HG03025 (cell line): ENCODE results near the gene TMCC1.

Source experiments
- ATAC-seq: cut with Tn5 transposase; IDR thresholded peaks from one replicate; pipeline ENCODE4 v1.9.1; 2021; ENCODE audit warnings: mild to moderate bottlenecking, moderate library complexity; ENCODE audit not compliant: unreplicated experiment, low FRiP score

TMCC1 gene

DNA sequence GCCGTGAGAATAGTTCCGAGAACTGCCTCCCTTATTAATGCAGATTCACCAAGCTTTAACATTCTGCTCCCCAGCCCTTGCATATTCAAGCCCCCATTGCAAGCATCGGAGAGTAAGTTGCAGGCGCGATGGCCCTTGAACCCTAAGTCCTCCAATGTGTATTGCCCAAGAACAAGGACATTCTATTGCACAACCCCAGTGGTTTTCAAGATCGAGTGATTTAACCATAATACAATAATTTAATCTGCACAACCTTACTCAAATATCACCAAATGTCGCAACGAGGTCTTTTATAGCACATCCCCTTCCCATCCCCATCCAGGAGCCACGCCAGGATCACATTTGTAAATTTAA lies 265.4 kb downstream of the TMCC1 start:
- ATAC-seq: no peak

DNA sequence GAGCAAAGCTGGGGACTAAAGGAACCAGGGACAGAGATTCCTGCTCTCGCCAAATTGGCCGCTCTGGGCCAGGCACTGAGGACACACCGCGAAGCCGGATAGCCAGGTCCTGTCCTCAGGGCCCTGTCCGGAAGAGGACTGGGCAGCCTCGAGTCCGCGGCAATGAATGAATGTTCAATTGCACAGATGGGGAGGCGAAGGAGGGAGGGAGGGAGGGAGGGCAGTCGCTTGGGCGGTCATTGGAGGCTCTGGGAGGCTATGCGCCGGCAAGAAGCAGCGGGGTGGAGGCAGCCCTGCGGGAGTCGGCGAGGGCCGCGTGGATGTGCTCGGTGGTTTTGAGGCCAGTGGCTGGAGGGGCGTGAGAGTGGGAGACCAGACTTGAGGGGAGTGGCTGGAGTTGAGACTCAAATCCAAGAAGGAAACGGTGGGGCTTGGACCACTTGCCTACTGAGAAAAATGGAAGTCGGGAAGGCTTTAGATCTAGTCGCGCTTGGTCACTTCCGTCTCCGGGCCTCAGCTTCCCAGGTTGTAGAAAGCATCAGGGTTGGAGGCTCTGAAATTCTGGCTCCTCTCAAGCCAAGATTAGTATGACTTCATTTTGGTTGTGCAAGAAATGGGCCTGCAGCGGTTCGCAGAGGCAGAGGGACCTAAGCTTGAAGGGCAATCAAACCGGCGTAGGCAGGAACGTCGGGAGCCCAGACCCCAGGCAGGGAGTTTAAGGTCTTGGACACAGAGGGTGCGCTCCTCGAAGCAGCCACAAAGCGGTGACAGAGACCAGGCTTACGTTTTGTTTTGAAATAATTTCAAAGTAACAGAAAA lies 266.0 kb downstream of the TMCC1 start:
- peak; percentile 20 for ATAC-seq

DNA sequence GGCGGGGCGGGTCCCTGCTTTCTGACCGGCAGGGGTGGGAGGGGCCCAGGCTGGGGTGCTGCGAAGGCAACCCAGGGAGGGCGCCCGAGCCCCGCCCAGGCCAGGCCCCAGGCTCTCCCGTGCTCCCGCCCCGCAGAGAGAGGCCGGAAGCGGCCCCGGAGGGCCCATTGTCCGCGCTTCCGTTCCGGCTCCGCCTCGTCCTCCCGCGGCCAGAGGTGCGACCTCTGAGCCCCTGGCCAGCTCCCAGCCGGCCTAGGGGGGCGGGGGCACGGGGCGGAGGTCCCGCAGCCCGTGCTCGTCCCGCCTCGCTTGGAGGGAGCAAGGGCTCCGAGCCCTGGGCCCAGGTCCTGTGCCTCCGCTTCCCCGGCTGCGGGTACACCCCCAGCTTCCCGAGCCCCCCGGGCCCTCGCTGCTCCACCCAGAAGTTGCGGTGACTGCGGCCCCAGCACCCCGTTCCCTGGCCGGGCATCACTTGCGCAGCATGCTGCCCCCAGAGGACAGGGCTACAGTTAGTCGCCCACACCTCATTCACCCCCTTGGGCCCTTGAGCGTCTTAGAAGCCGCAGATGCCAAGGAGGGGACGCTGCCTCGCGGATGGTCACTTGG lies 266.7 kb downstream of the TMCC1 start:
- ATAC-seq: peak; percentile 66

DNA sequence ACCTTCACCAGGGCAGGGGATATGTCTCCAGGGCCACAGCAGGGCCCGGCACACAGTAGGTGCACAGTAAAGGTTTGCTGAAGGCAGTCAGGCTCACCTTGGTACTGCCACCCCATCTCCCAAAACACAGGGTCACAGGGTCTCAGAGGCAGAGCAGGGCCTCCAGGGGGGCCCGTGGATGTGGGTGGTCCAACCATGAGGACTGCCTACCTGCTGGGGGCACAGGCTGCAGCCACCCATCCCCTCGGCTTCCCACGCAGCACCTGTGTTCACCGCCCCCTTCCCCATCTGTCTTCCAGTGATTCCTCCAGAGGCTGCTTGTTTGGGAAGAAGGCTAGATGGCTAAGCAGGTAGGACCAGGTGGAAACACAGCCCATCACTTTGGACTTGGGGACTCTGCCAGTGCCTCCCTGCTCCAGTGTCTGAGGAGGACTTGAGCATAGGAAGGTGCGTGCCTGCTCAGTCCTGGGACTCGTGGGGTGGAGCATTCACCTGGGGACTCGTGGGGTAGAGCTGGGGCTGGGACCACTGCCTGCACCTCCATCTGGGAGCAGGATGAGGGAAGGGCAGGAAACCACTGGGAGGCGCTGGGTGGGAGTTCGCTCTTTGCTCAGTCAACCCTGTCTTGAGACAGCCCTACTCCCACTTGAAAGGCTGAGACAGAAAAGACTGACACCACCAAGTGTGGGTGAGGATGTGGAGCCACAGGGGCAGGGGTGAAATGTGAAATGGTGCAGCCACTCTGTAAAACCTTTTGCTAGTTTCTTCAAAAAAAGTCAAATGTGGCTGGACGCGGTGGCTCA lies 268.2 kb downstream of the TMCC1 start:
- no peak for ATAC-seq

DNA sequence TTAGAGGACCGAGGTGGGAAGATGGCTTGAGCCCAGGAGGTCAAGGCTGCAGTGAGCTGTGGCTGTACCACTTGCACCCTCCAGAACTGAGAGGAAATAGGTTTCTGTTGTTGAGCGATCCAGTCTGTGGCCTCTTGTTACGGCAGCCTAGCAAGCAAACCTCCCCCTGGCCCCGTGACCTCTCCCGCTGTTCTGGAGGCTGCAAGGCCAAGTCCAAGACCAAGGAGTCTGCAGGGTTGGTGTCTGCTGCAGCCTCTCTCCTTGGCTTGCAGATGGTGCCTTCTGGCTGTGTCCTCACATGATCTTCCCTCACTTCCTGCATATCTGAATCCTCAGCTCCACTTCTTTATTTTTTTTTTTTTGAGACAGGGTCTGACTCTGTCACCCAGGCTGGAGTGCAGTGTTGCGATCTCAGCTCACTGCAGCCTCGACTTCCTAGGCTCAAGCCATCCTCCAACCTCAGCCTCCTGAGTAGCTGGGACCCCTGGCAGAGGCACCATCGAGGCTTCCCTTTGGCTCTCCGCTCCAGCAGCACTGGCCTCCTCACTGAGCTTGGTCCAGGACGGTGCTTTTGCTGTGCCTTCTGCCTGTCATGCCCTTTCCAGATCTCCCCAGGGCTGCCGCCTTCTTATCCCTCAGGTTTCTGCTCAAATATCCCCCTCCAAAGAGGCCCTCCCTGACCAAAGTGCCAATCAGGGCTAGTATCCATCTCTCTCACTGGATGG lies 269.0 kb downstream of the TMCC1 start:
- ATAC-seq: no peak

DNA sequence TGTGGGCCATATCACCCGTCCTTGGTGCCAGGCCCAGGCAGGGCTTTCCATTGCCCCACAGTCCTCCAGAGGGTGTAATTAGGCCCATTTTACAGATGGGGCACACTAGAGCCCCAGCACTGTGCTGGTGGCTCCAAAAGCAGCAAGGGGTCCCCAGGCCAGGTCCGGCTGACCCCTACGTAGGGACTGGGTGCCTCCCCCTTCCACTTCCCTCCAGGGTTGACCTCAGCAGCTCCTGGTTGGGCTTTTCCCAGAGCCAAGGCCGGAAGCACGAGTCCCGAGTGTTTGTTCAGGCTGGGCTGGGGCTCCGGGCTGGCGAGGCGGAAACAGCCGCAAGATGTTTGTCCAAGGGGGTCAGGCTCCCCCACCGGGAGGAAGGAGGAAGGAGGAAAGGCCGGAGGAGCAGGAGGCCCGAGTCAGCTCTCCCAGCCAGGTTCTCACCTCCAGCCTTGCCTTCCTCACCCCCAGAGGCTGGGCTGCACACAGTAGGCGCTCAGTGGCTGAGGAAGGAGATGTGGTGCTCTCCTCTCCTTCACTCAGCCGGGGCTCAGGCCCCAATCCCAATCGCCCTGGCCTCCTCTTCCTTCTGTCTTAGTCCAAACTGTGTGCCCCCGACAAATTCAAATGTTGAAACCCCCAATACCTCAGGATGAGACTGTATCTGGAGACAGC lies 269.9 kb downstream of the TMCC1 start:
- no peak for ATAC-seq

DNA sequence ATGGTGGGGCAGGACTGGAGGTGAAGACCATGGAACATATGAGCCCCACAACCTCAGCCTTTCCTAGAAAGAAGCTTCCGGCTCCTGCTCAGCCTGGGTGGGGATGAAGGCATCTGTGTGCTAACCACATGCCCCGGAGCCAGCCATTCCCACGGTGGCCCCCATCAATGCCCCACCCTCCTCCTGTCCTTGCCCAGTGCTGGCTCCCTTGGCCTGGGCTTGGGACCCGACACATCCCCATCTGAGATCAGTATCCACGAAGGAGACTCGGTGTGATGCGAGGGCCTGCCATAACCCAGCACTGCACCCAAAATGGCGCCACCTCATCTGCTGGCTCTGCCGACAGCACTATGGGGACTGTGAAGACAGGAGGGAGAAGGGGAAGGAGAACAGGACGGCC lies 270.6 kb downstream of the TMCC1 start:
- no peak for ATAC-seq

DNA sequence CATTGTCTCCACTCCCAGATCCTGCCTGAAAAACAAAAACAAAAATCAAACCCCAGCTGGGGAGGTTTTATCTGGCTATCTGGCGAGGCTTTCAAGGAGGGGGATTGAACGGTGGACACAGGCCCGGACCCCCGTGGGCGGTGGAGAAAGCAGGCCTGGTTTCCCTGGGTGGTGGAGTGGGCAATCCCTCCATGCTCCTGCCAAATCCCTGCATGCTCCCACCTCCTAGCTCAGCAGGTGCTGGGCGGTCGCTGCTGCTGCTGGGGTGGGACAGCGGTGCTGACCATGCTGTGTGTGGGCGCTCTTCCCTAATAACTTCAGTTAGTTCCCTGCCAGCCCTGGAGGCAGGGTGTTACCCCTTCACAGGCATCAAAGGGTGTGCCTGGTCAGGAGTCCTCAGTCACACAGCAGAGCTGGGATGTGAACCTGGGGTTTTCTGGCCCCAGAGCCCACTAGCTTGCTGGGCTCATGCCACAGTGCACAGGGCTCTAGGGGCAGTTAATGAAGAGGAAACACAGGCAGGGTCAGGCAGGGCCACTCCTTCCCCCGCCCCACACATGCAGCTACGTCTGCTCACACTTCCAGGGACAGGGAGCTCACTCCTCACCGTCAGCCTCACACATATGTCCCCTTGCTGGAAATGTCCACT lies 271.2 kb downstream of the TMCC1 start:
- ATAC-seq: no peak

DNA sequence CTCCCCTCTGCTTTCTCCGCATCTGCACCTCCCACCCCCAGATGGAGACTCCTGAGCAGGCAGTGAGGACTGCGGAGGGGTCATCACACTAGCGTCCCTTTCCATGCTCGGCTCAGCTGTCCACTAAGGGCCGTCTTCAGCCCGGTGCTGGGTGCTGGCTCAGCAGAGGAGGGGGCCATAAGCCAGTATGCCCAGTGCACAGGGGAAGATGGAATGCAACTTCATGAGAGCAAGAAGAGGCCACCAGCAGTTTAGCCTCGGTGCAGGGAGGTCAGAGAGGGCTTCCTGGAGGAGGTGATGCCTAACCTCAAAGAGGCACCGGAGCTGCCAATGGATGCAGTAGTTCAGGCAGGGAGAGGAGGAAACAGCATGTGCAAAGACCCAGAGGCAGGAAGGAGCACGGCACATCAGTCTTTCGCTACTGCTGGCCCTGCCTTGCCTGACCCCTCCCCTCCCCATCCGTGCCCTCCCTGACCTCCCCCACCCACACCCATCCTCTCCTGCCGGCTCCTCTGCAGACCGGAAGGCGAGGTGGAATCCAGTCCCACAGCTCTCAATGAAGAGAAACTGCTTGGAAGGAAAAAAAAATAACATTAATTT lies 271.8 kb downstream of the TMCC1 start:
- ATAC-seq: no peak

DNA sequence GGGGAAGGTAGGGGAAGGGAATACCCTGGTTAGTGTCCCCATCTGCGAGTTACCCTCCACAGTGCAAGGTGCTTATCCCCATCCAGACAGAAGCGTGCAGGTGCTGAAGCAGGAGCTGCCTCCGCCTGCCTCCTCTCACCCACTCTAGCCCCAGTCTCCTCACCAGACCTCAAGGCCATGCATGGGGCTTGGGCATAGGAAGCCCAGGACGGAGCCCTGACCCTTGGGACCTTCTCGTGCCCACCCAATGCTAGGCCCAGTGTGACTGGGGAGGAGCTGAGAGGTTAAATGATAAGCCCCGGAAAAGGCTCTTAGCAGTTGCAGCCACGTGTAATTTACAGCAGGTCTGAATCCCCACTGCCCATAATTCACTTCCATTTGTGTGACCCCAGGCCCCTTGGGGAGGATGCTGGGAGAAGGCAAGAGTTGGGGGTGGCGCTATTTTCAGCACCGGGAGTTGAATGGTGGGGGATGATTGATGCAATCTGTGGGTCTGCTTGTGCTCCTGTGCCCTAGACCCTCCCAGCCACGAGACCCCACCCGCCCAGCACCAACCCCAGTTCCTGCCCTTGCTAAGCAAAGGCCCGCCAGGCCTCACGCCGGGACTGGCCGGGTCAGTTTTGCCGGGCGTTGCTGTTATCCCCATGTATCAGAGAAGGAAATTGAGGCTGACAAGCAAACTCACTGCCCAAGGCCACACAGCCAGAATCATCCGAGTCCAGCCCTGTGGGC lies 272.5 kb downstream of the TMCC1 start:
- ATAC-seq: no peak

DNA sequence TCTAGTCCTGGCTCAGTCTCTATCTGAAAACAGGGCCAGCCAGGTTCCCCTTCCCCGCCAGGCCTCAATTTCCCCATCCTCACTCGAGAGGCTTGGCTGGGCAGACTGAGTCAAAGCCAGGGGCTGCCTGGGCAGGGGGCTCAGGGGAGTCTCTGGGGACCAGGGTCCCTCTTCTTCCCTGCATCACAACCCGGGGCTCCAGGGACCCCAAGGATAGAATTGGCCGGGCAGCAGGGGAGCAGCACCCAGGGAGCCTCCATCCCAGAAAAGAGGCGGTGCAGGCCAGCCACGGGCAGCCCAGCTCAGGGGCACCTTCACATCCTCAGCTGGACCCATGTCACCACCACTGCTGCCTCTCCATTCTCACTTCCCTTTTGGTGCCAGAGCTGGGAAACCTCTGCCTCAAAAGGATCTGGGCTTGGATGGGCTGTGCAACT lies 273.8 kb downstream of the TMCC1 start:
- ATAC-seq: no peak

DNA sequence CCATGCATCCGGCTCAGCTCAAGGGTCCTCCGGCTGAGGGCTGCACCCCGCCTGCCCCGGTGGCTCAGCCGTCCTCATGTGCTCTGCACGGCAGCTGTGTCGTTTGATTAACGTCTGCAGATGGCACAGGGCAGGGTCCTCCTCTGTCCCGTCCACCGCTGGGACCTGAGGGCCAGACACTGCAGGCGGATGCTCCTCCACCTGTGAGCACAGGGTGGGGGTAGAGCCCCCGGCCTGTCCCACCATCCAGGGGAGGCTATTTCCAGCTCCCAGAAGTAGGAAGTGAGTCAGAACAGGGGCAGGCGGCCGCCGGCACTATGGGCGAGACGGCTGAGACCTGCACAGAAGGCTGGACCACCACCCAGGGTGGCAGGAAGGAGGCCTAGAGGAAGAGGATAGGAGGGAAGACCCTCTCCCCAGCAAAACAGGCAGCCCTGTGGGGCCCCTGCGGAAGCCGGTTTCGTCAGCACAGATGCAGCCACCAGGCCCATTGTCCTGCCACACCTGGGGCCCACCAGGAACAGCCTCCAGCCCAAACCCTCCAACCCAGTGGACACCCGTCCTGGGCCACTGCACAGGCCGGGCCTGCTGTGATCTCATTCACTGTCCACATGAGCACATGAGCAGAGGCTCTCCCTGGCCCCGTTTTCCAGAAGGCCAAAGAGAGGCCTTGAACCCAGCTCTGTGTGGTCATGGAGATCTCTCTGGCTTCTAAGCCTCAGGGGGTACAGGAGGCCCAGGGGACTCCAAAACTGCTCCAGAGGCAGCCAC lies 274.4 kb downstream of the TMCC1 start:
- no peak for ATAC-seq

DNA sequence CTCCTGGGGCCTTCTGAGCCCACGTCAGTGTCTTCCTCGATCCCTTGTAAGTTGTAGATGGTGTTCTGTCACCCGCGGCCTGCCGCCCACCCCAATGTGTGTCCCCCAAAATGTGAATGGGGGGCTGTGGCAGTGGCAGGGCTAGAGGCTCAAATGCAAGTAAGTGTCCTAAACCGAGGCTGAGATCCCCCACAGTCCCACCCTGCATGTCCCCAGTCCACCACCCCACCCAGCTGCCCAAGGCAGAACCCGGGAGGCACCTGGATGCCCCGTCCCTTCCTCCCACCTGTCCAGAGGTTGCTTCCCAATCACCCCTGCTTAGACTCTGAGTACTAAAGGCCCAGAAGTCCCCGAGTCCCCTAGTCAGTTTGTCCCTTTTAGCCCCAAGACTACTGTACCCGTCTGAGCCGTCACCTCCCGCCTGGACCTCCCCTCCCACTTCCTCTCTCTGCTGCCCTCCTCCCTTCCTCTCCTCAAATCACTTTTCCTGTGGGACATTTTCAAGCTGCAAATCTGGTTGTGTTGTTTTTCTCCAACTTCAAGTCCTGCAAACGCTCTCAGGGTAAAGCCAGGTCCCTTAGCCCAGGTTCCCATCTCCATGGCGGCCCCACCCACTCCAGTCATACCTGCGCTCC lies 275.2 kb downstream of the TMCC1 start:
- ATAC-seq: no peak

DNA sequence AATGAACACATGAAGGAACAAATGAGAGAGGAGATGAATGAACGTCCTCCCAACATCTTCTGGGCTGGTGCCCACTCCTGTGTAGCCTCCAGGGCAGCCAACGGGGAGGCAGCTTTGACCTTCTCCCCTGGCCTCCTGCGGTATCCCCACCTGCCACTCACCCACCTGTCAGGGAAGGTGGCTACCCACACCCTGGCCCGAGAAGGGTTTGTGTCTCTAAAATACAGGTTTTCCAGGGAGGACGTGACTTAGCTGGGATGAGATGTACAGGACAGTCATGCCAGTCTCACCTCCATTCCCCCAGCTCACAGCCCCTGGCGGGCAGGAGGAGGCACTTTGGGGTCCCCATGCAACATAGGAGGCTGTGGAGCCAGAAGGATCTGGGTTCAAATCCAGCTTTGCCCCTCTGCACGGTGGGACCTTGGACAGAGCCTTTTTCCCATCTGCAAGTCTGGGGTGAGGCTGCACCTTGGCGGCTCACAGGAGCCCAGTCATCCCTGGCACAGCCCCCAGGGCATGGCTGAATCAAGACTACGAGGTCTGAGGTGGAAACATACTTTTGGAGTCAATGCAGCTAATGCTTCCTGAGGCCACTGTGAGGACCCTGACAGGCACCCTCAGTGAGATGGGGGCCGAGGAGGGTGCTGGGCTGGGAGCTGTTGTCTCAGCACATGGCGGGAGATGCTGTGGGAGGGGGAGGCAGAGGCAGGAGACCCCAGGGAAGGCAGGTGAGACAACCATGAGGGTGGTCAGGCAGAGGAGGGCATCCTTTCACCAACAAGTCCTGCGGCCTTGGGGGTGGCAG lies 275.9 kb downstream of the TMCC1 start:
- ATAC-seq: no peak

DNA sequence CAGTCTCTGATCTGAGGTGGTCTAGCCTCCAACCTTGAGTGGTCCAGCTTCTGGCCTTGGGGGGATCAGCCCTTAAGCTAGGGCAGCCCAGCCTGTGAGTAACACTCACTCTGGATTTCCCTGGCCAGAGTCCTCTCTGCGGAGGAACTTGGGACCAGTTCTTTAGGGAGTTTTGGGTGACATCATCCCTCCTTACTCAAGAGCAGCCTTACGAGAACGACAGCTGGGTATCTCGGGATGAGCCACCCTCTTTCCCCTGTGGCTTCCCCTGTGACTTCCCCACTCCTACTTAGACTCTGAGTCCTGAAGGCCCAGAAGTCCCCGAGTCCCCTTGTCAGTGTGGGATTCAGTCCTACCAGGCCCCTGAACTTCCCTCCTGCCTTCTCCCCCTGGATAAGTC lies 276.8 kb downstream of the TMCC1 start:
- no peak for ATAC-seq

DNA sequence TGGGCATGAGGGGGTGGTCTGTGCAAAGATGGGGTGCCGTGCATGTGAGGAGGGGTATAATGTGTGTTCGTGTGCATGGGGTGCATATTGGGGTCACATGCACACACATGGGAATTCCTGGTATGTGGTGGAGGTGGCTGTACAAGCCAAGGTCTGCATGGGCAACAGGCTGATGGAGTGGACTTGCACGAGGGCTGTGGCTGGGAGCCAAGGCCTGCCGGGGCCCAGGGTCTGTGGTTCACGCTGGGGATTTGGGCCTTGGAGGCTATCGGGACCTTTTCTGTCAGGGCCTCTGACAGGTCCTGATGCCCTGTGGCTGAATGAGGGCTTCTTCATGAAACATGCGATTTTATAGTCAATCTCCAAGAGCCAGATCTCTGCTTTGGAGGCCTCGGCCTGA lies 277.2 kb downstream of the TMCC1 start:
- no peak for ATAC-seq
